HFFc6 (cell line): ENCODE results near the gene PDE4A. TPM values are rescaled to one million over a fixed set of nuclear protein-coding genes. Genes with fewer than 3 reads are reported as not detected.

Source experiments
- DNase-seq: peaks from one replicate; pipeline ENCODE4 v3.0.0-alpha.2; 2018
- H3K27ac Mint-ChIP-seq: 2 replicates; pipeline ENCODE4 v1.8.0; 2020; ENCODE audit warnings: mild to moderate bottlenecking, mixed read lengths
- H3K27me3 Mint-ChIP-seq: 2 replicates; pipeline ENCODE4 v1.8.0; 2021; ENCODE audit warnings: mild to moderate bottlenecking, moderate library complexity, mixed read lengths; ENCODE audit not compliant: insufficient read depth
- H3K36me3 Mint-ChIP-seq: 2 replicates; pipeline ENCODE4 v1.8.0; 2021; ENCODE audit warnings: low read depth, mixed read lengths
- H3K4me1 Mint-ChIP-seq: 2 replicates; pipeline ENCODE4 v1.8.0; 2020; ENCODE audit warnings: low read depth, mixed read lengths
- H3K4me3 Mint-ChIP-seq: 2 replicates; pipeline ENCODE4 v1.8.0; 2020; ENCODE audit warnings: mild to moderate bottlenecking, moderate library complexity, mixed read lengths
- H3K9me3 Mint-ChIP-seq: 2 replicates; pipeline ENCODE4 v1.8.0; 2020; ENCODE audit warnings: mild to moderate bottlenecking, mixed read lengths
- total RNA-seq, 6 experiments: library from RNA; stranded (reverse); fragmentation: NEBNext Ultra II Directional; extraction: Animal tissue kit (Norgen Biotek cat#: 25700); gene quantifications; 2 replicates in 1 of 6; 3 replicates in 5 of 6; pipeline ENCODE4 v1.2.3, GENCODE V29; 2021
- TF ChIP-seq, protein P1 (sequence below): fragments of 200-600 bp; sonication (generic); IDR thresholded peaks from 2 replicates; pipeline ENCODE4 v1.5.0; 2021; ENCODE audit warnings: antibody characterized with exemption, mild to moderate bottlenecking

Gene PDE4A
- total RNA-seq, 6 experiments from 2014 or later, result 10.1 to 18.9 (median 10.8) TPM

DNA sequence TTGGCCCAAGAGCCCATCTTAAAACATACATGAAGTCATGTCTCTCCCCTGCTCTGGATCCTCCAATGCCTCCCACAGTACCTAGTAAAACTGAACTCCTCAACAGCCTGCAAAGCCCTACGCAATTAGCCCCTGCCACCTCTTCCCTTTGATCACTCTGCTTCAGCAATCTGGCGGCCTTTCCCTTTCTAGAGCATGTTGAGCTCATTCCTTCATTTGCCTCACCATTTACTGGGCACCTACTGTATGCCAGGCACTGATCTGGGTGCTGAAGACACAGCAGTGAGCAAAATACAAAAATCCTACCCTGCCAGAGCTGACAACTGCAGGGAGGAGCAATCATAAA is 79.9 kb downstream of the PDE4A start:
- peaks cover 18% of the 10 kb centered on the region for H3K4me1 Mint-ChIP-seq
- peak overlapping the region; percentile 61 for H3K4me3 Mint-ChIP-seq
- TF ChIP-seq, protein P1, sequence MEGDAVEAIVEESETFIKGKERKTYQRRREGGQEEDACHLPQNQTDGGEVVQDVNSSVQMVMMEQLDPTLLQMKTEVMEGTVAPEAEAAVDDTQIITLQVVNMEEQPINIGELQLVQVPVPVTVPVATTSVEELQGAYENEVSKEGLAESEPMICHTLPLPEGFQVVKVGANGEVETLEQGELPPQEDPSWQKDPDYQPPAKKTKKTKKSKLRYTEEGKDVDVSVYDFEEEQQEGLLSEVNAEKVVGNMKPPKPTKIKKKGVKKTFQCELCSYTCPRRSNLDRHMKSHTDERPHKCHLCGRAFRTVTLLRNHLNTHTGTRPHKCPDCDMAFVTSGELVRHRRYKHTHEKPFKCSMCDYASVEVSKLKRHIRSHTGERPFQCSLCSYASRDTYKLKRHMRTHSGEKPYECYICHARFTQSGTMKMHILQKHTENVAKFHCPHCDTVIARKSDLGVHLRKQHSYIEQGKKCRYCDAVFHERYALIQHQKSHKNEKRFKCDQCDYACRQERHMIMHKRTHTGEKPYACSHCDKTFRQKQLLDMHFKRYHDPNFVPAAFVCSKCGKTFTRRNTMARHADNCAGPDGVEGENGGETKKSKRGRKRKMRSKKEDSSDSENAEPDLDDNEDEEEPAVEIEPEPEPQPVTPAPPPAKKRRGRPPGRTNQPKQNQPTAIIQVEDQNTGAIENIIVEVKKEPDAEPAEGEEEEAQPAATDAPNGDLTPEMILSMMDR, result no peak
- H3K9me3 Mint-ChIP-seq, result no peaks in the 10 kb centered on the region
- peaks cover 22% of the 10 kb centered on the region; the same call in 1 of the 2 replicates for H3K36me3 Mint-ChIP-seq
- H3K27ac Mint-ChIP-seq, result peak overlapping the region; percentile 50
- no peak for DNase-seq
- H3K27me3 Mint-ChIP-seq, result no peaks in the 10 kb centered on the region; the same call in 1 of the 2 replicates

DNA sequence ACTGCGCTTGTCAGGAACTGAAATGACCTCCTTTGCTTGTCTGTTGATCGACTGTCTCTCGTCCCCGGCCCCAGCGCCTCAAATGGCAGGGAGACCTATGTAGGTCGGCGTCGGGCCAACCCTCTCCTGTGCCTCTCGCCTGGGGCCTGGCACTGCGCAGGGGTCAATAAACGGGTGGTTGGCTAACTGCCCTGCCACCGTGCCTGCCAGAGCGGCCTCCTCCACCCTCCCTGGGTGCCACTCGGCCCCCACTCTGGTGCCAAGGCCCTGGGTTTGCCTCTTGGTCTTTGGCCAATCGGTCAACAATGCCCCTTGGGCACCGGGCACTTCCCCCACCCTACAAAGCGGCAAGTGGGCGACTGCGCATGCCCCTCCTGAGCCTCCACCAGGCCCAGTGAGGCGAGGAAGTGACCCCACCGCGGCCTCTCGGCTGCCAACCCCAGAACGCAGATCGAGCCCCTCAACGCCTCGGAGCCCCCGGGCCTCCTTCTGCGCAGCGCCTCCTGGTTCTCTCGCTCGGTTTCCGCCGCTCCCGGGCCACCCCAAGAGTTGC is 81.7 kb downstream of the PDE4A start:
- H3K9me3 Mint-ChIP-seq, result no peaks in the 10 kb centered on the region
- DNase-seq, result no peak
- peak overlapping the region; percentile 89 for H3K27ac Mint-ChIP-seq
- TF ChIP-seq, protein P1, result no peak
- H3K4me1 Mint-ChIP-seq, result peaks cover 18% of the 10 kb centered on the region
- H3K36me3 Mint-ChIP-seq, result peaks cover 22% of the 10 kb centered on the region; the same call in 1 of the 2 replicates
- no peaks in the 10 kb centered on the region; the same call in 1 of the 2 replicates for H3K27me3 Mint-ChIP-seq
- H3K4me3 Mint-ChIP-seq, result peak overlapping the region; percentile 90

DNA sequence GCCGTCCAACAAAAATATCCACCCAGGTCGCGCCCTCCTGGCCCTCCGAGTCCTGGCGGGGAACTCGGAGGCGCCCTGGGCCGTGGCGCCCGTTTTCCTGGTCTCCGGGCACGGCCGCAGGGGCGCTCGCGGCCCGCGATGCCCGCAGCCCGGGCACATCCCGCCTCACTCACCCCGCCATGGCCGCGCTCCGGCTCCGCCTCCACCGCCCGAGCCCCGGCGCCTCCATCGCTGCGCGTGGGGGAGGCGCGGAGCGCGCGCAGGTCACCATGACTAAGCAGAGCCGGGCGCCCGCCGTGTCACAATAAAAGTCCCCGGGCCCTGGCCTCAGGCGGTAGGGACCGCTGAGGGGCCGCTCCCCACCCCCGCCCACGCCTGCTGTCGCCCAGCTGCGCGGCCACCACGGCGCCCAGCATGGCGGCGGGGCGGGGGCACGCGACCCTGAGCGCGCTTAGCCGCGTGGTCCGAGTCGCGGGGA is 82.2 kb downstream of the PDE4A start:
- H3K27me3 Mint-ChIP-seq, result no peaks in the 10 kb centered on the region; the same call in 1 of the 2 replicates
- peak; percentile 77 for DNase-seq
- no peaks in the 10 kb centered on the region for H3K9me3 Mint-ChIP-seq
- TF ChIP-seq, protein P1, result peak; percentile 45; the same call in 1 of the 2 replicates
- H3K4me3 Mint-ChIP-seq, result peak overlapping the region; percentile 90
- peaks cover 18% of the 10 kb centered on the region for H3K4me1 Mint-ChIP-seq
- H3K36me3 Mint-ChIP-seq, result peaks cover 22% of the 10 kb centered on the region; the same call in 1 of the 2 replicates
- H3K27ac Mint-ChIP-seq, result peak overlapping the region; percentile 89

DNA sequence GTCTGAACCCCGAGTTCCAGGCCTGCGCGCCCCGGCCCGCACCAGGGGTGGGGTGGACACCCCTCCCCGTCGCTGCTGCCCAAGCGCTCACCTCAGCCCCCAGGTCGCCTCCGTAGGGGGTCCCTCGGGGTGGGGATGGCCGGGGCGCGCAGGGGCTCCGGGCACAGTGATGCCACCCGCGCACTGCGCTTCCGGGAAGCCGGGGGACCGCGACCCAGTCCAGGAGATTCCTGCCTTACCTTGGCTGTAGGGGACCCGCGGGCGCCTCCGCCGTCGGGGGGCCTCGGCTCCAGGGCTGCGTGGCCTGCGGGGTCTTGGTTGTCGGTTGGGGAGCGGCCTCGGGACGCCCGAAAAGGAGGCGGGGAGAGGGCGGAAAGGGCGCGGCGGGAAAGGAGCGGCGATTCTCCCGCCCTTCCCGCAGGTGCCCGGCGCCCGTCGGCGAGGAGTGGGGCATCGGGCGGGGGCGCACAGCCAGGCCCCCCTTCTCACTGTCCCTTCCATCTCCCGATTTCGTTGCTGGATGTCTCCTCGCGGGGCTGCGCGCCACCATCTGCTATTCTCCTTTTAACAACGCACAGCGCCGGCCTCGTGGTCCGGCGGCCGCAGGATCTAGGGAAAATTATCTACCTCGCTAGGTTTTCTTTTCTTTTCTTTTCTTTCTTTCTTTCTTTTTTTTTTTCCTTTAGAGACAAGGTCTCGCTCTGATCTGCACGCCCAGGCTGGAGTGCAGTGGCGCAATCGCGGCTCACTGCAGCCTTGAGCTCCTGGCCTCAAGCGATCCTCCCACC is 82.9 kb downstream of the PDE4A start, which contains the start of gene KEAP1:
Gene KEAP1, minus strand, starts transcription at position 355 of the 788 bp plus-strand sequence. CDS start 3,323 bp downstream, outside the sequence.
- no peak for DNase-seq
- H3K27ac Mint-ChIP-seq, result peak within 1 kb of the TSS; percentile 89

DNA sequence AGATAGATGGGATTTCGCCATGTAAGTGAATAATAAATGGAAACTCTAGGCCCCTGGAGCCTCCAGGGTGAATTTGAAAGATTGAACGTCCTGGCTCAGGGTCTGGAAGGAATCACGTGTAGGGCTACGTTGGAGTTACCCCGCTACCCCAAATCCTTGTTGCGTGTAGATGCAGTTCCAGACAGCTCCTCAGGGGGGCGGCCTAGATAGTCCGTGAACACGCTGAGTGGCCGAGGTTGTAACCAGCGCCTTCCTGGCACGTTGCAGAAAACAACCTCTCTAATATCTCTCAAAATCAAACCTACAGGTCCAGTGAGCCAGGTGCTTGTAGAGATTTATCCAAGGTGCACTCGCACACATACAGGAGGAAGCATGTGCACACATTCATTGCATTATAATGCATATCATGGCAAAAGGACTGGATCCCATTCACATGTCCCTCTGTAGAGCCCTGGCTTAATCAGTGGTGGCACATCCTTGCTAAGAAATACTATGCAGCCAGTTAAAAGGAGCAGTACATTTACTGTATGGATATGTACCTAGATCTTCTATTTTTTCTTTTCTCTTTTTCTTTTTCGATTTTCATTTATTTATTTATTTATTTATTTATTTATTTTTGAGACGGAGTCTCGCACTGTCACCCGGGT is 85.4 kb downstream of the PDE4A start:
- no peak overlapping the region for H3K4me3 Mint-ChIP-seq
- no peak overlapping the region for H3K27ac Mint-ChIP-seq
- no peaks in the 10 kb centered on the region for H3K9me3 Mint-ChIP-seq
- peak; percentile 9 for DNase-seq
- H3K36me3 Mint-ChIP-seq, result peaks cover 5% of the 10 kb centered on the region; the same call in 1 of the 2 replicates
- peaks cover 10% of the 10 kb centered on the region for H3K4me1 Mint-ChIP-seq
- H3K27me3 Mint-ChIP-seq, result no peaks in the 10 kb centered on the region; the same call in 1 of the 2 replicates
- TF ChIP-seq, protein P1, result peak; percentile 81

More for the DNA sequence above, 82.9 kb downstream of the PDE4A start, which contains the start of gene KEAP1:
- Mint-ChIP-seq H3K27me3 (no peaks in the 10 kb centered on the region; the same call in 1 of the 2 replicates), H3K36me3 (peaks cover 22% of the 10 kb centered on the region; the same call in 1 of the 2 replicates), H3K4me1 (peaks cover 18% of the 10 kb centered on the region), H3K4me3 (peak within 1 kb of the TSS; percentile 90), H3K9me3 (no peaks in the 10 kb centered on the region)
- TF ChIP-seq, protein P1, result no peak
